GM19023 (cell line): Measurements from ENCODE around the gene PHETA2.

Experiments used
- ATAC-seq: cut with Tn5 transposase; IDR thresholded peaks from one replicate; pipeline ENCODE4 v1.9.1; 2021; ENCODE audit warnings: mild to moderate bottlenecking, moderate library complexity; ENCODE audit not compliant: unreplicated experiment

The PHETA2 gene, protein sequence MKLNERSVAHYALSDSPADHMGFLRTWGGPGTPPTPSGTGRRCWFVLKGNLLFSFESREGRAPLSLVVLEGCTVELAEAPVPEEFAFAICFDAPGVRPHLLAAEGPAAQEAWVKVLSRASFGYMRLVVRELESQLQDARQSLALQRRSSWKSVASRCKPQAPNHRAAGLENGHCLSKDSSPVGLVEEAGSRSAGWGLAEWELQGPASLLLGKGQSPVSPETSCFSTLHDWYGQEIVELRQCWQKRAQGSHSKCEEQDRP

DNA sequence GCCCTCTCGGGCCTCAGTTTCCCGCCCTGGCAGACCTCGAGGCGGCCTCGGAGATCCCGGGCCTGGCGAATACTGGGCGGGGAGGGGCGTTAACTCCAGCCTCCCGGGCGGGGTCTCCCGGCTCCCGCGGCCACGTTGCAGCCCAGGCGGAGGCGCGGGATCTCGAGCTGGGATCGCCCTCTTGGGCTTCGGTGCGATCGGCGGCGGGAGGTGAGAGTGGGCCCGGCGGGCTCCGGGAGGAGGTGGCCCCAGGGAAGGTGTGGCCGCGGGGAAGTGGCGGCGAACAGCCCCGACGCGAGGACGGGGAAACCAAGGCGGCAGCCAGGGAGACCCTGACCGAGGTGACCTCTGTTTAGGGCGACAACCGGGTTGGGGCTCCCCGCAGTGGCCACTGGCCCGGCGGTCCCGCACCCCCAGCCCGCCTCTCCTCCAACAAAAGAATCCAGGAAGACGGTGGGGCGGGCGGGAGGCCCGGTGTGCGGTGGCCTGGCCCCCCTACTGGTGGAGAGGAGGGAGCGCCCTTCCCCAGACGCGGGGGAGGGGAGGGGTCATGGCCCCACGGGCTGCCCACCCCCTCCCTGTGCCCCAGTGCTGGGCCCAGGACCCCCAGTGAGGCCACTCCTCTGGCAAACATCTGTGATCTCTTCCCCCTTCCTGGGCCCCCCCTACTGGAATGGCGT lies at the start of gene PHETA2:
Gene PHETA2 (plus strand): TSS at position 117 of the 680 bp plus-strand sequence. CDS start 3,046 bp downstream, outside the sequence.
- no peak for ATAC-seq

DNA sequence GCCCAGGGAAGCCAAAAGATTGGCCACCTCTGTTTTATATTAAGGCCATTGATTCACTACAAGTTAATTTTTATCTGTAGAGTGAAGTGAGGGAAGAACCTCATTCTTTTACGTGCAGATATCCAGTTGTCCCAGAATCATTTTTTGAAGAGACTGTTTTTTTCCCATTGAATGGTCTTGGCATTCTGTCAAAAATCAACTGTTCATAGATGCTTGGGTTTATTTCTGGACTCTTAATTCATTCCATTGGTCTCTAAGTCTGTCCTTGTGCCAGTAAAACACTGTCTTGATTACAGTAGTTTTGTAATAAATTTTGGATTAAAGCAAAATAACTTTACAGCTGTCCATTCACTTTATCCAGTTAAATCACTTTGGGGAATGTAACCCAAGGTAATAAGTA lies 48.6 kb upstream of the PHETA2 start:
- no peak for ATAC-seq

DNA sequence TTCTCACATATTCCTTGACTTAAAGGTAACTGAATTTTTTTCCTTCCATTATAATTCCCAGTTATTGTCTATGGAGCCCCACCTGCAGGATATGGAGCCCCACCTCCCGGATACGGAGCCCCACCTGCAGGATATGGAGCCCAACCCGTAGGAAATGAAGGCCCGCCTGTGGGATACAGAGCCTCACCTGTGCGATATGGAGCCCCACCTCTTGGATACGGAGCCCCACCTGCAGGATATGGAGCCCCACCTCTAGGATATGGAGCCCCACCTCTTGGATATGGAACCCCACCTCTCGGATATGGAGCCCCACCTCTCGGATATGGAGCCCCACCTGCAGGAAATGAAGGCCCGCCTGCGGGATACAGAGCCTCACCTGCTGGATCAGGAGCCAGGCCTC lies 47.3 kb upstream of the PHETA2 start:
- no peak for ATAC-seq

DNA sequence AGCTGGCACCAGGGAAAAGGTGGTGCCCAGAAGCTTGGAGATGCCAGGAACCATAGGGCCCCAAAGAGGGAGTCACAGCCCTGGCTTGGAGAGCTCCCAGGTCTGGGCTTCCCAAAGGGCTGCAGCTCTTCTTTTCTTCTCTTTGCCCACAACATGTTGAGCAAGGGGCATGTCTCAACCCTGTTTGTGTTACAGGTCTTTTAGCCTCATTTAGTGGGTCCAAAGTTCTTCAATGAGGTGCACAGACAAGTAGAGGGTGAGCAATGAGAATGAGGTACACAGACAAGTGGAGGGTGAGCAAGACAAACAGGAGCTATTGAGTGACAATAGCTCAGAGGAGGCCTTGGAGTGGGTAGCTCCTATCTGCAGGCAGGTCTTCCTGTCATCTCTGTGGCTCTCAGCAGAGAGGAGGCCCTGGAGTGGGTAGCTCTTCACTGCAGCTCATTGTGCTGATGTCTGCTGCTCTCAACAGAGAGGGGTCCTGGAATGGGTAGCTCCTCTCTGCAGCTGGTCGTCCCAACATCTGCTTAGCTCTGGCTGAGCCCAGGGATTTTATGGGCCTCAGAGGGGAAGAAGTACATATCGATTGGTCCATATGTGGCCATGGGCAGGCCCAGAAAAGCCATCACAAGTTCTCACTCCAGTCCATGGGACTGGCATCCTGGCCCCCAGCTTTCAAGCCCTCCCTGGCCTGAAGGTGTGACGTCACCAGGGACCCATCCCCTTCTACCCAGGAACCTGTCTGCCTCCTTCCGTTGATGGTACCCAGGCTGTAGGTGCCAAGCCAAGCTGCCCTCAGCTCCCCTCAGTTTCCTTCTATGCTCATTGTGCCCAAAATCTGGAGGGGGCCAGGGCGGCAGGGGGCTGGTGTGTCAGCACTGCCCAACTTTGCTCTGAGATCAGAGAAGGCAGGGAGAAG lies 40.5 kb upstream of the PHETA2 start:
- no peak for ATAC-seq

DNA sequence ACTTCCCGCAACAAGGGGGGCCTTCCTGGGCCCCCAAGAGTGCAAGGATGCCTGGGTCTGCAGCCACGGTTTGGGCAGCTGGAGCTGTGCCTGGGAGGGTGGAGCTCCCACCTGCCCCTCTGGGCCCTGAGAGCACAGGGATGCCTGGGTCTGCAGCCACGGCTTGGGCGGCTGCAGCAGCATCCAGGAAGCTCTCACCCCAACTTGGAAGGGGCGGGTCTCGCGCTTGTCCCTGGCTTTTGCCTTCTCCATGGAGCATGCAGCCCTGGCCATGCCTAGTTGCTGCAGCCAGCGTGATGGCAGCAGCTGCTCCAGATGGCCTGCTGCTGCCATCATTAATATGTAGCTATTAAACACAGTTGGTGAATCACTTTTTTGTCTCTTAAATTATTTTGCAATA lies 38.8 kb upstream of the PHETA2 start:
- no peak for ATAC-seq

DNA sequence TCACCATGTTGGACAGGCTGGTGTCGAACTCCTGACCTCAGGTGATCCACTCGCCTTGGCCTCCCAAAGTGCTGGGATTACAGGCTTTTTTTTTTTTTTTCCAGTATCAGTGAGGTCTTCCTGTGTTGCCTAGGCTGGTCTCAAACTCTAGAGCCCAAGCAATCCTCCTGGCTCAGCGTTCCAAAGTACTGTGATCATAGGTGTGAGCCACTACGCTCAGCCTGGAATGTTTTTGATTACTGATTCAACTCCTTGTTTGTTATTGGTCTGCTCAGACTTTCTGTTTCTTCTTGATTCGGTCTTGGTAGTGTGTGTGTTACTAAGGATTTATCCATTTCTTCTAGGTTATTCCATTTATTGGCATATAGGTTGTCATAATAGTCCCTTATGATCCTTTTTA lies 34.8 kb upstream of the PHETA2 start:
- no peak for ATAC-seq

DNA sequence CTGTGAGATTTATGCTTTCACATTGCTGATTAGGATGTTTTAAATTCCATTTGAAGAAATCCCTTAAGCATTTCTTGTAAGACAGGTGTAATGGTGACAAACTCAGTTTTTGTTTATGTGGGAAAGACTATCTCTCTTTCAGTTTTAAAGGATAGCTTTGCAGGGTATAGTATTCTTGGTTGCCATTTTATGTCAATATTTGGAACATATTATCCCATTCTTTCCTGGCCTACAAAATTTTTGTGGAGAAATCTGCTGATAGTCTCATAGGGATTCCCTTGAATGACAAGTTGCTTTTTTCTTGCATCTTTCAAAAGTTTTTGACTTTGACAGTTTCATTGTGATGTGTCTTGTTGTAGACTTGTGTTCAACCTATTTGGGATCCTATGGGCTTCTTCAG lies 32.3 kb upstream of the PHETA2 start:
- no peak for ATAC-seq

DNA sequence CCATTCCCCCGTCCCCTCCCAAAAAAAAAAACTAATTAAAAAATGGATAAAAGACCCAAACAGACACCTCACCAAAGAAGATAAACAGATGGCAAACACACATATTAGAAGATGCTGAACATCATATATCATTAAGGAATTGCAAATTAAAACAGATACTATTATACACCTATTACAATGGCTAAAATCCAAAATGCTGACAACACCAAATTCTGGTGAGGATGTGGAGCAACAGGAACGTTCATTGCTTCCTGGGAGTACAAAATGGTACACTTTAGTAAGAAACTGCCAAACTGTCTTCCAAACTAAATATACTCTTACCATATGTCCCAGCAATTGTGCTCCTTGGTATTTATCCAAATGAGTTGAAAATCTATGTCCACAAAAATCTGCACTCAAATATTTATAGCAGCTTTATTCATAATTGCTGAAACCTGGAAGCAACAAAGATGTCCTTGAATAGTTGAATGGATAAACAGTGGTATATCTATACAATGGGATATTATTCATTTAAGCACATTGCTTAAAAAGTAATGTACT lies 23.3 kb upstream of the PHETA2 start:
- ATAC-seq, result no peak

DNA sequence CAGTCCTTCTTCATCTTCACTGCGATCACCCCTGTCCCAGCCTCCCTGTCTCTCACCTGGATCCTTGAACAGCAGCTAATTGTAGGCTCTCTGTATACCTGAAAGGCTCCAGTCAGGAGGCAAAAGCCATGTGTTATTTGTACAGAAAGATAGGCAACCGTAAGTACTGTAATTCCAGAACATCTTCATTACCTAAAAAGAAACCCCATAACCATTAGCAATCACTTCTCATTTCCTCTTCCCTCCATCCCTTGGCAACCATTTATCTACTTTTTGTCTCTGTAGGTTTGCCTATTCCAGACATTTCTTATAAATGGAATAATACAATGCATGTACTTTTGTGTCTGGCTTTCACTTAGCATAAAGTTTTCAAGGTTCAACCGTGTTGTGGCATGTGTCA lies 21.3 kb upstream of the PHETA2 start:
- no peak for ATAC-seq

DNA sequence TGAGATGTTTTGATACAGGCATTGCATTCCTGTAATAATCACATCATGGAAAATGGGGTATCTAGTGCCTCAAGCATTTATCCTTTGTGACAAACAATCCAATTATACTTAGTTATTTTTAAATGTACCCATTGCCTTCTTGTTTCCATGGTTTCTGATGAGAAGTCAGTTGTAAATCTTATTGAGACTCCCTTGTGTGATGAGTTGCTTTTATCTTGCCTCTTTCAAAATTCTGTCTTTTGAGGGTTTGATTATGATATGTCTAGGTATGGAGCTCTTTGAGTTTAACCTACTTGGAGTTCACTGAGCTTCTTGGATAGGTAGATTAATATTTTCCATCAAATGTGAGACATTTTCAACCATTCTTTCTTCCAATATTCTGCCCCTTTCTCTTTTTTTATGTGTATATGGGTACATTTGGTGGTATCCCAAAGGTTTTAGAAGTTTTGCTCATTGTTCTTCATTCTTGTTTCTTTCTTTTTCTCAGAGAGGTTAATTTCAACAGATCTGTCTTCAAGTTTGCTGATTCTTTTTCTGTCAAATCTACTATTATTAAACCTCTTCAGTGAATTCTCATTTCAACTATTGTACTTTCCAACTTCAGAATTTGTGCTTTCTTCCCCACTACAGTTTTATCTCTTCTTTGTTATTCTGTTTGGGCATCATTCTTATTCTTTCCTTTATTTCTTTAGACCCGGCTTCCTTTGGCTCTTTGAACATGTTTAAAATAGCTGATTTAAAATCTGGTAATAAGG lies 17.1 kb upstream of the PHETA2 start:
- no peak for ATAC-seq

DNA sequence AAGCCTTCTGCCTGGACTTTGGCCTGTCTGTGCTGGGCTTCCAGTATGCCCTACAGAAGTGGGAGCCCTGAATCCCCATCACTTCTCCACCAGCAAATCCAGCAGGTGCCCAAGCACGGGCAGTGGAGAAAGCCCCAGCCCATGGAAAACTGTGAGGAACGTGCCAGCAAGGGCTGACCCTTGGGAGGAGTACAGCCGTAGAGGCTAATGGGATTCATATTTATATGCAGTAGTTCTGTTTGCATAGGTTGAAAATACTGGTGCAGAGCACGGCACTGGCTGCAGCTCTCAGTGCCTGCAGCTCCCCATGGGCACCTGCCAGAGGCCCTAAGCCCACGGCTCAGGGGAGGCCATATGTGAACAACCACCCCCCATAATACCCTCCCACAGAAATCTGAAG lies 13.6 kb upstream of the PHETA2 start:
- no peak for ATAC-seq

DNA sequence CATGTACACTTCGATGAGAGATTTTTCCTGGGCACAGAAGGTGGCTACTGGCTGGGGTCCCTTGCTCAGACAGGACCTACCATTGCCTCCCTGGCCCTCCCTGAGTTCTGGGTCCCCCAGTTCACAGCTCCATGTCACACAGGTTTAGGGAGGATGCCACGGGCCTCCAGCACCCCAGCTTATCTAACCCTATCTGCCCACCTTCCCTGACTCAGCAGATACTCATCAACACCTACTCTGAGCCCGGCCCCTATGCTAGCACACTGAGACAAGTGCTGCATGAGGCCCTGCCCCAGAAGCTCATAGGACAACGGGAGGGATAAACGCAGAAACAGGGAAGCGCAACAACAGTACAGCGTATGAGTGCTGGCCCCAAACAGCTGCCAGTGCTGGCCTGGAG lies 13.0 kb upstream of the PHETA2 start:
- no peak for ATAC-seq

DNA sequence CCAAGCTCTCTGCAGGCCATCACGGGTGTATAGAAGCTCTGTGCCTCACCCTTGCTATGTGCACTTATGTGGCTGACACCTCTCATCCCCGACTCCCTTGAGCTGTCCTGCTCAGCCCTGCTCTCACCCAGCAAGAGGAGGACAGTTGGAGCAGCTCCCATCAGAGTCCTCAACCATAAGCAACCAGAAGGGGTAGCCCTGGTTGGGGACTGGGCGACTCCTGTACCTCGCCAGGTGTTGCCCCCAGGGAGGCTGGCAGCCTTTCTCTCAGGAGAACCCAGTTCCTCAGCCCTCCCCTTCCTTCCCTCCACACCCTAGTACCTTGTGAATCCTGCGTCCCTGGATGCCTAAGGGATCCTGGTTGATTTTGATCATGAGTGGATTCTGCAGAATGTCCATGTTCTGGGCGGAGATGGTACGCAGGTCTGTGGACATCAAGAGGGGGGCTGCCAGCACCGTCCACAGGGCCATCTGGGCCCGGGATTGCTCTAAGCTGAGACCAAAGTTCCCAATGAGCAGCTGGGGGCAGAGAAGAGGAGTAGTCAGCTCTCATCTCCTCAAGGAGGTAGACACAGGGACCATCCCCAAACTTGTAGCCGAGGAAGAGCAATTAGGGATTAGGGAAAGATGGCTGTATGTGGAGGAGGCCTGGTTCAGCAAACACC lies 11.4 kb upstream of the PHETA2 start:
- ATAC-seq, result no peak

DNA sequence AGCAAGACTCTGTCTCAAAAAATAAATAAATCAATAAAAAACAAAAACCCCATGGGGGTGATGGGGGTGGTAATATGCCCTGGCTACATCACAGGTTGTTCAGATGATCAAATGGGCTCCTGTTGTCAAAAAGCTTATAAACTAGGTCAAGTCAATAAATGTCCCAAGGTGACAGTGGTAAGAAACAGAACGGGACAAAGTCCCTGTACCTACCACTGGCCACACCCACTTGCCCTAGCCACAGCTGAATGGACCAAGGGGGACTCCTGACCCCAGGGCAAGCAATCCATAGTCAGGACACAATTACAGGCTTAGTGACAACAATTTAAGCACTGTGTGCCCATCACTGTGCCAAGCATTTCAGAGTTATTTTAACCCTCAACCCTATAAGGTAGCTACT lies 9.4 kb upstream of the PHETA2 start:
- ATAC-seq, result no peak

DNA sequence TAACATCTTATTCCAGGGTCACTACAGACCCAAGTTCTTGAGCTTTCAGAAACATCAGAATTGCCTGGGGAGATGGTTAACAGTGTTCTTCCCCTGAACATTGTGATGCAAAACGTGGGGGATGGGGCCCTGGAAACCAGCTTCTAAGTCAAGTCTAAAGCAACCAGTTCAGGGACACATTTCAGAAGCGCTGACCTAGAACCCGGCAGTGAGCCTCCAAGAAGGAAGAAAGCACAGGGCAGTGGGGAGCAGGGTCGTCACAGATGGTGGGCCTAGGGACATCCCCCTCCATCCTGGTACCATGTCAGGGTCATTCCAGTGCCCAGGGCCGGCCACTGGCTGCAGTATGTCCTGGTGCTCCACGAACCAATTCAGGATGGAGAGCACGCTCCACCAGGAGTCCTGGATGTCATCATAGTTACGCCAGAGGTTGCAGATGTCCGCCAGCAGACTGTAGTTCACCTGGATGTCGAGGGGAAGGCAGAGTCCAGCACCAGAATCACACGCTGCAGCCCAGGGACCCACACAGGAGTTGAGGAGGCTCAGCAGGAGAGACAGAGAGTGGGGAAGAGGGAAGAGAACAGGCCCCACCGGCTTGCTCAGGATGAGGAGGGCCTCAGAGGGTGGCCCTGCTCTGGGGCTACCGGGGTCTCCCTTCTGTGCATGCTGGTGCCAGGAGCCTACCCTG lies 8.5 kb upstream of the PHETA2 start:
- no peak for ATAC-seq

DNA sequence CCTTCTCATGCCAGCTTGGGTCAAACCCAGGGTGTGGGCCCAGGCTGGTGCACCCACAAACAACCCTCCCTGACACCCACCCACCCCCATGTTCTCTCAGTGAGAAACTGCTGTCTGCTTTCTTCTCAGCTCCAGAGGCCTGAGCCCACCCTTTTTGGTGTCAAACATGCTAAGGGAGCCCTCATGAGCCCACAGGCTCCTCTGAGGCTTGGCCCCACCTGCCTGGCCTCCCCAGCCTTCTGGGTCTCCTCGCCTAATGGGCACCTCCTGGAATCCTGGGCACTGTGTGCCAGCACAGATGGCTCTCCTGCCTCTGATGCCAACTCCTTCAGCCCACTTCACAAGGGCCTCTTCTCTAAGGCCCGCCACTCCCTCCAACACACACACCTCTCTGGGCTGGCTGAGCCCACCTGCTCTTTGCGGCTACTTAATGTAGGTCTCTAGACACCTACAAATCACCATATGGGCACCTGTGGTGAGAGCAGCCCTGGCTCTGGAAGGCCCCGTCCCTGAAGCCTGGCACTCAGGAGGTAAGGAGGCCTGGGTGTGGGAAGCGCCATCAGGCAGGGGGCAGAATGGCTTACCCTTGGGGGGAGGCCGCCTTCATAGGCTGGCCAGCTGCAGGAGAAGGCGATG lies 7.8 kb upstream of the PHETA2 start:
- no peak for ATAC-seq

DNA sequence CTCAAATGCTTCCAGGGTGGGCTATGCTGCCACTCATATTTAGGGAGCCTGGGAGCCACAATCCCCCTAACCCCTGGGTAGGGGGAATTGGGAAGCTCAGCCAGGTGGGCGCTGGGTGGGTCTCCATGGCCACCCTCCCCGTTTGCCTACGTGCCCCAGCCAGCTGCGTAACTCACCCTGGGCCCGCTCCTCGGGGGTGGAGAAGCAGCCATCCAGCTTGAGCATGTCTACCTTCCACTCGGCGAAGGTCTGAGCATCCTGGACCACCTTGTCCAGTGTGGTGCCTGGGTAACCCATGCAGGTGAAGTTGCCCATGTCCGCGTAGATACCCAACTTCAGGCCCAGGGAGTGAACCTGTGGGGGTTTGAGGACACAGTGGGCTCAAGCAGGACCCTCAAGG lies 7.1 kb upstream of the PHETA2 start:
- no peak for ATAC-seq

DNA sequence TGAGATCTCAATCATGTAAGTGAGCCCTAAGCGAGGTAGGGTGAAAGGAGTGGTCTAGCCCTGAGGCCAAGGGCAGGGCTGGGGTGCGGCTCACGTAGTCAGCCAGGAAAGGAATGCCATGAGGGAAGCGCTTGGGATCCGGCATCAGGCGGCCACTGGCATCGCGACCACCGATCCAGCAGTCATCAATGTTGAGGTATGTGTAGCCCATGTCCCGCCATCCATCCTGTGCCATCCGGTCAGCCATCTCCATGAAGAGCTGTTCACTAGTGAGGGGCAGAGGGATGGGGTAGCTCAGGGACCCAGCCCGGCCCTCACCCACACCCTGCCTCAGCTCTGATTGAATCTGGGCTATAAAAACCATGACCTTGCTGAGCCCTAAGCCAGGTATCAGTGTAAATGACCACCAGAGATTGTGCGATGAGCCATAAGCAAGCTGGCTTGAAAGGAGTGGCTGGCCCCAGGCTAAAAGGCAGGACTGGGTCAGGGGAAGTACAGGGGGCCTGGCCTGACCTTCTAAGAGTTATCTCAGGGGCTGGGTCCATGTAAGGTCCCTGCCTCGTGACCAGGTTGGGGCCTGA lies 6.3 kb upstream of the PHETA2 start:
- no peak for ATAC-seq

DNA sequence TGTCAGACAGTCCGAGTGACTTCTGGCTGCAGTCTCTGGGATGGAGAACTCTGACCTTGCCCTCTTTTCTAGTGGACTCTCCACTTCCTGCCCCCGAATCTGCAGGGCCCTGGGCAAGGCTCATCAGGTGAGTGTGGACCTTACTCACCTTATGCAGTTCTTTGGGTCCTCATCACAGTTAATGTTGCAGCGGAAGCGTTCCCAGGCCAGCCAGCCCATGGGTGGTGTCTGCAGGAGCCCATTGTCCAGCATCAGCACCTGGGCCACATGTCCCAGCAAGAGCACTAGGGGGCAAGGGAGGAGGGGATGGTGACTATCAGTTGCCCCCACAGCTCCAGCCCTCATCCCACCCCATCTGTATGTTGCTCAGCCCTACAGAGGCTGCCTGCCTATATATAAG lies 5.8 kb upstream of the PHETA2 start:
- no peak for ATAC-seq
